Testis (tissue), 2 donors: Measurements from ENCODE around the gene PPP1R3F.

ENCODE experiments used
- CTCF ChIP-seq, 3 experiments: fragments of 450-650 bp in 2 of 3; fragments of 200-600 bp in 1 of 3; sonication (generic) in 1 of 3; IDR thresholded peaks; one replicate each; pipeline ENCODE4 v1.5.1; 2016 to 2019; ENCODE audit warnings: antibody characterized with exemption in 3 of 3, mild to moderate bottlenecking in 2 of 3, moderate library complexity in 1 of 3
- POLR2A ChIP-seq: fragments of 450-650 bp; IDR thresholded peaks from one replicate; pipeline ENCODE4 v1.6.1; 2017; ENCODE audit warnings: antibody characterized with exemption, mild to moderate bottlenecking, moderate library complexity

- no peak for TF ChIP-seq CTCF (IDR thresholded peaks at IDR 0.05)
- TF ChIP-seq POLR2A: no peak
Observed at GRCh38 chrX:49247916-49248811, 21.4 kb upstream of the PPP1R3F start.
